ENCODE measurements around the gene TRPM1.

TRPM1 gene

GRCh38 chr15:30979457-30979856, 122.1 kb downstream of the TRPM1 start:
- DNase-seq, result no peak

DNA sequence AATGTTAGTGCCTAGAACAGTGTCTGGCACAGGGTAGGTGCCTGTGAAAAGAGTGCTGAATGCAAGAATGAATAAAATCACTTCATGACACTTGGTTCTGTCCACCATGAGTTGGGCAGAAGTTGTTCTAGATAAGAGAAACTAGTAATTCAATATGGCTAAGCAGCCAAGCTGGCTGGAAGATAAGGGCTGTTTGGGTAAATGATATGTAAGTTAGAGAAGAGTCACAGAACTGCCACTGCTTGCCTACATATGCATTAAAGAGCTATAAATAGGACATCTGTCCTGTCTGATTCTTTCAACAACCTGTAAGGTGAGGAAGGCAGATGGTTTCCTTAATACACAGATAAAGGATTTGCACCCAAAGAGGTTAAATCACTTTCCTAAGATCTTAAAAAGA, 123.2 kb downstream of the TRPM1 start:
- DNase-seq, result no peak

- DNase-seq, result no peak
These were observed 127.4 kb downstream of the TRPM1 start for GRCh38 chr15:30974112-30974511.

GRCh38 chr15:30973379-30973778, 128.1 kb downstream of the TRPM1 start:
- DNase-seq, result peak in 13 of 56 donors; percentile 12 to 52 (median 27)

GRCh38 chr15:30969724-30970123, 131.8 kb downstream of the TRPM1 start:
- DNase-seq, result no peak

- DNase-seq, result no peak
These were observed 137.8 kb downstream of the TRPM1 start for GRCh38 chr15:30963681-30964080.

- DNase-seq, result no peak
These were observed 138.9 kb downstream of the TRPM1 start for GRCh38 chr15:30962659-30963058.

GRCh38 chr15:30962079-30962478, 139.4 kb downstream of the TRPM1 start:
- DNase-seq, result no peak

- no peak for DNase-seq
These were observed 143.3 kb downstream of the TRPM1 start for GRCh38 chr15:30958219-30958618.

DNA sequence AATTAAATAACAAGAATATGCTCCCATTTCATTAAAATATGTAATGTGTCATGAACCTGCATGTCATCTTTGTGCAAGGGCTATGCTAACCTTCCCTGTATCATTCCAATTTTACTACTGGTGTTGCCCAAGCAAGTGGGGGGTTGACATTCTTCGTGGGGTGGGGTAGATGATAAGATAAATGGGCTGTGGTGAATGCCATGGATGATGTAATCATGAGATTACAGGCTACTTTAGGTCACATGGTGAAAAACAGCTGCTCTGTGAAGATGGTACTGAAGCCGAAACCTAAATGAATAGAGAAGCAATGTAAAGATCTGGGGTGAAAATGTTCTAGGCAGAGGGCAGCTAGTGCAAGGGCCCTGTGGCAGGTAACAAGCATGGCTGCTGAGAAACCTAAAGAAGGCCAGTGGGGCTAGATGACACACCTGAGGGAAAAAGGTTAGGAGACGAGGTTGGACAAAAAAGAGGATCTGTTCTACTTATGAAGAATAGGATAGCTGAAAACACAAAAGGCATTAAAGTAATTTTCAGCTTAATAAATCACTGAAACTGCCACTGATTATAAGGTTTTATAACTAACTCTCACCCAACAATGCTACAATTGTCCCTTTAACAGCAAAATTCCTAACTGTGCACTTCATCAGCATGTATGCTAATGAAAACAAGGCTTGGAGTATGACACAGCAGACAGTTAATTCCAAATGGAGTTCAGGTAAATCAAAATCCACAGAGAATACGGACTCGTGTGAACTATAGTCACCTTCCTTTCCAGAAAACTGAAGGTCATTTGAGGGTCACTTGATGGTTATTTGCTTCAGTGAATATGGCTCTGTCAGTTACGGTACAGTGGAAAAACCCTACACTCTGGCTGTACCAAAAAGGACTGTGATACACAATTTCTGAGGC, 145.1 kb downstream of the TRPM1 start:
- DNase-seq, result no peak

GRCh38 chr15:30954674-30955073, 146.9 kb downstream of the TRPM1 start:
- DNase-seq, result no peak

DNA sequence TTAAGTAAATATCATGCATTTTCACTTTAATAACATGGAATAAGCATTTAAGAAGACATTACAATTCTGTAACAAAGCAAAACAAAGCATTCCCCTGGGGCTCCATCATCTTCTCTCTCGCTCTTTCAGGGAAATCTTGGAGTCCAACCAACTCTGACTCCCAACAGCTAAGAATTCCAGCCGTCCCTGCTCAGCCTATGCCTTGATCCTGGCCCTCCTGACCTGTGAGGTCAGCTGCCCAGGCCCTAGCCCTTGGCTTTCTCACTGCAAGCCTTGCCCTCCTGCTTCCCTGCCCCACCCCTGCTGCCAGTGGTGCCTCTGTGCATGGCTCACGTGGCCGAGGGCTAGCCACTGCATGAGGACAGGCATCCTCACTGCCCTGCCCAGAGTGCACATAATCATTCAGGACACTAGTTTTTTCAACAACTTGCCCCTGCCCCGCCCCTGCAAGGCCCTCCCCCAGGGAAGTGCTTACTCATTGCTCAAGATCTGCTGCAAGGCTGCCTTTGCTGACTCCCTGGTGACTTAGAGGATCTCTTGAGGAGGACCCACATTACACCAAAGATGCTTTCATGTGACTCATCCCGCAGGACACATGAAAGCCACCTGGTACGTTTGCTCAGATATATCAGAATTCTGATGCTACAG, 147.7 kb downstream of the TRPM1 start:
- DNase-seq, result no peak

DNA sequence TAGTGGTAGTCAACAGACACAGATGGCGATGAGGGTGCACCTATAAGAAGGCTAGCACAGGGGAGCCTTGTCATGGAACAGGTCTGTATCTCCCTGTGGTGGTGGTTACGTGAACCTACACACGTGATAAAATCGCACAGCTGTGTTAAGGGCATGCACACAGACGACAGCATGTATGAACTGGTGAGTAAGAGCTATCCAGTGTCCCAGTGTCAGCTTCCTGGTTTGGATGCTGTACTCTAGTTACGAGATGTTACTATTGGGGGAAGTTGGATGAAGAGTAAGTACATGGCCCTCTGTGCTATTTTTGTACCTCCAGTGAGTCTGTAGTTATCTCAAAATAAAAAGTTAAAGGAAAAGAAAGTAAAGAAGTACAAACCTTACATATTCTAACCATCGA, 148.3 kb downstream of the TRPM1 start:
- DNase-seq, result no peak

All from nucleus accumbens (tissue), 56 donors.